ENCODE data around the gene PHETA2.
"Not testable (repeated sequence)": the region's sequence is repeated elsewhere in the genome, so short reads cannot be mapped to it uniquely, and the experiment has no call there.

The PHETA2 gene

DNA sequence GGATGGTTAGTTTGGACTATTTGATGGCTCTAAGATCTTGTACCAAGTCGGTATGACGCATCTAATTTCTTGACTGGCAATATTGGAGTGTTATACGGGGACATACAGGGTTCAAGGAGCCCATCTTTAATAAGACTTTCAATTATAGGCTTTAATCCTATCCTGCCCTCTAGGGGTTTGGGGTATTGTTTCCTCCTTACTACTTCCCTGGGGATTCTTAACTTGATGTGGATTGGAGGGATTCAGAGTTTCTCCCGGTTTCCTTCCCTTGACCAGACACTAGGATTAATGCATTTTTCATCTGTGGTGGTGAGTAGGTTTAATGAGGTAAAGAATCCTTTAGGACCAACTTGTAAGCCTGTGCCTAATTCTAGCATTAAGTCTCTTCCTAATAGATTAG is 37.8 kb downstream of the PHETA2 start:
- H3K4me3 ChIP-seq (ENCODE audit: low read length), result no peak overlapping the region
- no peak for DNase-seq (ENCODE audit: low read depth)
- TF ChIP-seq, protein P1, sequence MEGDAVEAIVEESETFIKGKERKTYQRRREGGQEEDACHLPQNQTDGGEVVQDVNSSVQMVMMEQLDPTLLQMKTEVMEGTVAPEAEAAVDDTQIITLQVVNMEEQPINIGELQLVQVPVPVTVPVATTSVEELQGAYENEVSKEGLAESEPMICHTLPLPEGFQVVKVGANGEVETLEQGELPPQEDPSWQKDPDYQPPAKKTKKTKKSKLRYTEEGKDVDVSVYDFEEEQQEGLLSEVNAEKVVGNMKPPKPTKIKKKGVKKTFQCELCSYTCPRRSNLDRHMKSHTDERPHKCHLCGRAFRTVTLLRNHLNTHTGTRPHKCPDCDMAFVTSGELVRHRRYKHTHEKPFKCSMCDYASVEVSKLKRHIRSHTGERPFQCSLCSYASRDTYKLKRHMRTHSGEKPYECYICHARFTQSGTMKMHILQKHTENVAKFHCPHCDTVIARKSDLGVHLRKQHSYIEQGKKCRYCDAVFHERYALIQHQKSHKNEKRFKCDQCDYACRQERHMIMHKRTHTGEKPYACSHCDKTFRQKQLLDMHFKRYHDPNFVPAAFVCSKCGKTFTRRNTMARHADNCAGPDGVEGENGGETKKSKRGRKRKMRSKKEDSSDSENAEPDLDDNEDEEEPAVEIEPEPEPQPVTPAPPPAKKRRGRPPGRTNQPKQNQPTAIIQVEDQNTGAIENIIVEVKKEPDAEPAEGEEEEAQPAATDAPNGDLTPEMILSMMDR (conservative IDR thresholded peaks at IDR 0.05; ENCODE audit: low read length), result no peak

DNA sequence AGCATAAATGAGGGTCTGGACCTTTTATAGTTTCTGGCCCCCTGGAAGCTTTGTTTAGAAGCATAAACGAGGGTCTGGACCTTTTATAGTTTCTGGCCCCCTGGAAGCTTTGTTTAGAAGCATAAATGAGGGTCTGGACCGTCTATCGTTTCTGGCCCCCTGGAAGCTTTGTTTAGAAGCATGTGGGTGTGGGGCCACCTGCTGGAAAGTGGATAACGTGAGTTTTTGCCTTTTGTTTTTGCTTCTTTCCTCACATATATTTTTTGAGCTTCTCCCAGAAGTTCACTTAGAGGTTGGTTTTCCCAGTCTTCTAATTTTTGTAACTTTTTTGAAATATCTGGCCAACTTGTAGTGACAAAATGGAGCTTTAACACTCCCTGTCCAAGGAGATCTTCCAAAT is 38.7 kb downstream of the PHETA2 start:
- TF ChIP-seq, protein P1 (conservative IDR thresholded peaks at IDR 0.05; ENCODE audit: low read length), result peak; percentile 18; the same call in 1 of the 2 replicates
- DNase-seq (ENCODE audit: low read depth); H3K4me3 ChIP-seq (ENCODE audit: low read length): not testable (repeated sequence)

DNA sequence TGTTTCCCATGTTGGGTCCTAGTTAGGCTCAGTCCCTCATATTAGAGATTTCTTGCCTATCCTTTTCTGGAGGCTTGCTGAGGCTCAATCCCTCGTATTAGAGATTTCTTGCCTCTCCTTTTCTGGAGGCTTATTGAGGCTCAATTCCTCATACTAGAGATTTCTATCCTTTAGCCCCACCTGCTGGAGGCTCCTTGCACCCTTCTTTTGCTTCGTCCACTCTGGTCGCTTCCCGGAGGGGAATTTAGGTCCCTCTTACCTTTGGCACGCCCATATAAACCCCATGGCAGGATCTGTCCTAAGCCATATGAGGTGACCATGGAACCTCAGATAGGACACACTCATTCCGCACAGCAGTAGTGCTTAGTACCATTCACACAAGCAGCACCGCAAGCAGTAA is 40.7 kb downstream of the PHETA2 start:
- DNase-seq (ENCODE audit: low read depth), result peak; percentile 10
- TF ChIP-seq, protein P1 (conservative IDR thresholded peaks at IDR 0.05; ENCODE audit: low read length), result peak; percentile 54
- no peak overlapping the region for H3K4me3 ChIP-seq (ENCODE audit: low read length)

DNA sequence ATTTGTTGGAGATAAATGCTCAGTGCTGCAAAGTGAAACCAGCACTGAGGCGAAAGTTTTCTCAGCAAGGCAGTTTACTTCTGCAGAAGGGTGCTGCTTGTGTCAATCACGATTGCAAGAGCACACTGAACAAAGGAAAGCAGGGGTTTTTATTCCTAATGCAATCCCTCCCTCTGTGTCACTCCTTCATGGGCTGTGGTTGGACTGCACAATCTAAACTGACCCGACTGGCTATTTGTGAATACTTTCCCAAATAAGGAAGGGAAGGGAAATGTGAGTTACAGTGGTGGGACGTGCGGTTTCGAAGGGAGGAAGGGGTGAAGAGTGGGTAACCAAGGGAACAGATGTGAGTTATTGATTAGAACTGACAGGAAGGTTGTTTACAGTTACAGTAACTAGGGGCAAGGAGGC is 41.4 kb downstream of the PHETA2 start:
- not testable (repeated sequence) for H3K4me3 ChIP-seq (ENCODE audit: low read length); DNase-seq (ENCODE audit: low read depth)

DNA sequence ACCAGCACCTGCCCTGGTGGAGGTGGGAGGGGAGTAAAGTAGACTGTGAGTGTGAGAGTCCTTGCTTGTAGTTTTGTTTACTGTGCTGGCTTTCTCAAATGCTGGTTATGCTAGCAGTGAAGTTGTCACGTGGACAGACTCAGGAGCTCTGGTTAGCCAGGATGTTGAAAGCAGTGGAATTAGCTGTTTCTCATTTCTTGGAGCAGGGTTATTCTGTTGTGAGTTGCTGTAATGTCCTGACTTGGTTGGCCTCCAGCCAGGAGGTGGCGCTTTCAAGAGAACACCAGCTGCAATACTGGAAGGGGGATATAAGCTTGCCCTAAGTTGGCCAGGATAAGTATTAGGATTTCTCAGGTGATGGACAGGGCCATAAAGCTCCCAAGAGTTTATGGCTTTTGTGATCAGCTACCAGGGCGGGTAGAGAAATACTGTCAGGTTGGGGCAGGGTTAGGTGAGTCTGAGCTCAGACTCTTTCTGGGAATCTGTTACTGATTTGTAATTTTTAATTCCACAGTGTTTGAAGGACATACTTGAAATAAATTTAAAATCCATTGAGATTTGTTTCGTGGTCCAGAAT is 42.9 kb downstream of the PHETA2 start:
- peak; percentile 10 for DNase-seq (ENCODE audit: low read depth)
- TF ChIP-seq, protein P1 (conservative IDR thresholded peaks at IDR 0.05; ENCODE audit: low read length), result no peak
- no peak overlapping the region for H3K4me3 ChIP-seq (ENCODE audit: low read length)

DNA sequence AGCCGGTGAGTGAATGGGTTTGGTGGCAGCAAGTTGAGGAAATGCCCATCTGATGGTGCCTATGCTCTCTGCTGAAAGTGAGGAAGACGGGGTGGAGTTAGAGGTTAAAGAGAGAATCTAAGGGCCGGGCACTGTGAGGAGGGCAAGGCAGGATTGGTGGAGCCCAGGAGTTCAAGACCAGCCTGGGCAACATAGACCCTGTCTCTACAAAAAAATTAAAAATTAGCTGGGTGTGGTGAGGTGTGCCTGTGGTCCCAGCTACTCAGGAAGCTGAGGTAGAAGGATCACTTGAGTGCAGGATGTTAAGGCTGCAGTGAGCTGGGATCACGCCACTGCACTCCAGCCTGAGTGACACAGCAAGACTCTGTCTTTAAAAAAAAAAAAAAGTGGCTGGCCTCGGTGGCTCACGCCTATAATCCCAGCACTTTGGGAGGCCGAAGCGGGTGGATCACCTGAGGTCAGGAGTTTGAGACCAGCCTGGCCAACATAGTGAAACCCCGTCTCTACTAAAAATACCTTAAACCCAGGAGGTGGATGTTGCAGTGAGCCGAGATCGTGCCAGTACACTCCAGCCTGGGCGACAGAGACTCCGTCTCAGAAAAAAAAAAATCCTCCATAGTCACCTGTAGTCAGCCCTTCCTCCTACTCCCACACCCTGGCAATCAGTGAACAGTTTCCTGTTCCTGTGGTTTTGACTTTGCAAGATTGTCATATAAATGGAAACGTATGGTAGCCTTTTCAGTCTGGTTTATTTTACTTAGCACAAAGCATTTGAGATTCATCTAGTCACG is 46.4 kb downstream of the PHETA2 start:
- H3K4me3 ChIP-seq (ENCODE audit: low read length); DNase-seq (ENCODE audit: low read depth): not testable (repeated sequence)

DNA sequence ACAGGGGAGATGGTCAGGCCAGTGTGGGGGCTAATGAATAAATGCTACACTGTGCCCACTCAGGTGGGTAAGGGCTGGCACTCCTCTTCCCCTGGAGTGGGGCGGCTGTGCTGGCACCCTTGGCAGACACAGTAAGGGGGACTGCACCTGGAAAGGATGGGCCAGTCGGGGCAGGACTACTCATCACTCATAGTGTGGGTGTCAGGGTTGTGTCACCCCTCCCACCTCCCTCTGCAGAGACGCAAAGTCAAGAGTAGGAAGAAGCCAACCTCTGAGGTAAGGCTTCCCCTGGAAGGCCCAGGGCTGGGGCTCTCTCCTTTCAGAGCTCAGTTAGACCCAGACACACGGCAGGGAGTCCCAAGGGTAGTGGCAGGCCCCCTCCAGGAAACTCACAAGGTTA is 49.5 kb downstream of the PHETA2 start:
- DNase-seq (ENCODE audit: low read depth); H3K4me3 ChIP-seq (ENCODE audit: low read length): not testable (repeated sequence)

DNA sequence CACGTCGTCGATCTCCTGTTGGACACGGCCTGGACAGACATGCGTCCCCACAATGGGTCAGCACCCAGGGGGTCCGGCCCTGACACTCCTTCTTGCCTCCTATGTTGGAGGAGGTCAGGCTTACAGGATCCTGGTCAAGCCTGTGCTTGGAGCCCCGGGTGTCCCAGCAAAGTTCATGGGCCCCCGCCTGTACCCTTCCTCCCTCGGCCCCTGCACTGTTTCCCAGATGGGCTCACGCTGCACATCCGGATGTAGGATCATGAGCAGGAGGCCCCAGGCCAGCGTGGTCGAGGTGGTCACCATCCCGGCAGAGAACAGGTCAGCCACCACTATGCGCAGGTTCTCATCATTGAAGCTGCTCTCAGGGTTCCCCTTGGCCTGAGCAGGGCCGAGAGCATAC is 53.6 kb downstream of the PHETA2 start:
- TF ChIP-seq, protein P1 (conservative IDR thresholded peaks at IDR 0.05; ENCODE audit: low read length), result no peak
- no peak for DNase-seq (ENCODE audit: low read depth)

DNA sequence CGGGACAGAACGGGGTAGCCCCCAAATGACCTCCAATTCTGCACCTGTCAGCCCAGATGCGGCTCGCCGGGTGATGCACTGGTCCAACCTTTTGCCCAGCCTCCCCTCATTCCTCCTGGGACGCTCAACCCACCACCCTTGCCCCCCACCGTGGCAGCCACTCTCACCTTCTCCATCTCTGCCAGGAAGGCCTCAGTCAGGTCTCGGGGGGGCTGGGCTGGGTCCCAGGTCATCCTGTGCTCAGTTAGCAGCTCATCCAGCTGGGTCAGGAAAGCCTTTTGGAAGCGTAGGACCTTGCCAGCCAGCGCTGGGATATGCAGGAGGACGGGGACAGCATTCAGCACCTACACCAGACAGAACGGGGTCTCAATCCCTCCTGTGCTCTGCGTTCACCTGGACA is 54.0 kb downstream of the PHETA2 start:
- not testable (repeated sequence) for DNase-seq (ENCODE audit: low read depth); H3K4me3 ChIP-seq (ENCODE audit: low read length)

More for the DNA sequence above, 53.6 kb downstream of the PHETA2 start:
- H3K4me3 ChIP-seq (ENCODE audit: low read length), result no peak overlapping the region
